HL-60 (cell line): ENCODE results near the gene ALPL.
A peak's percentile ranks its signal among the peaks of the same experiment; 100 is the strongest.

ENCODE experiments used
- DNase-seq, 2 experiments: peaks; one replicate each; pipeline ENCODE4 v3.0.0-alpha.2; 2010 to 2020; ENCODE audit warnings: low read depth in 1 of 2, low spot score in 1 of 2
- H3K27ac ChIP-seq: fragments of 250-450 bp; sonication (Bioruptor Pico); replicated peaks from 2 replicates; pipeline ENCODE4 v1.5.1; 2020; ENCODE audit warnings: mild to moderate bottlenecking, moderate library complexity
- H3K27me3 ChIP-seq: fragments of 250-450 bp; sonication (Bioruptor Pico); 2 replicates; pipeline ENCODE4 v1.5.1; 2021; ENCODE audit warnings: mild to moderate bottlenecking, moderate library complexity; ENCODE audit not compliant: insufficient read depth, poor library complexity, severe bottlenecking
- H3K4me3 ChIP-seq: replicated peaks from 2 replicates; pipeline ENCODE4 v1.5.1; 2011; ENCODE audit warnings: mild to moderate bottlenecking, control low read depth, low read length; ENCODE audit not compliant: insufficient read depth
- CTCF ChIP-seq: IDR thresholded peaks from one replicate; pipeline ENCODE4 v1.5.1; 2011; ENCODE audit warnings: low read length, control low read depth, inconsistent platforms; ENCODE audit not compliant: insufficient read depth
- GABPA ChIP-seq: IDR thresholded peaks from 2 replicates; pipeline ENCODE4 v1.6.1; 2012; ENCODE audit warnings: low read depth
- POLR2AphosphoS5 ChIP-seq: IDR thresholded peaks from 2 replicates; pipeline ENCODE4 v1.6.1; 2012; ENCODE audit warnings: low read depth
- REST ChIP-seq: IDR thresholded peaks from 2 replicates; pipeline ENCODE4 v1.6.1; 2012; ENCODE audit warnings: low read depth; ENCODE audit not compliant: insufficient replicate concordance
- SPI1 ChIP-seq: IDR thresholded peaks from 2 replicates; pipeline ENCODE4 v1.6.1; 2012; ENCODE audit warnings: low read depth, mild to moderate bottlenecking, borderline replicate concordance

The ALPL gene

GRCh38 chr1:21572735-21573277 is 63.6 kb downstream of the ALPL start:
- DNase-seq: no peak
- TF ChIP-seq GABPA (no peak), REST (no peak), CTCF (no peak), POLR2AphosphoS5 (no peak), SPI1 (no peak)
- H3K27me3 ChIP-seq: peaks cover 18% of the 10 kb centered on the region
- no peak overlapping the region for H3K4me3 ChIP-seq
- H3K27ac ChIP-seq: no peak overlapping the region

- TF ChIP-seq POLR2AphosphoS5: no peak
- TF ChIP-seq GABPA: no peak
- no peak for TF ChIP-seq CTCF
- TF ChIP-seq SPI1: no peak
- TF ChIP-seq REST: no peak
- DNase-seq: no peak
Observed at GRCh38 chr1:21573475-21573874, 64.3 kb downstream of the ALPL start.

GRCh38 chr1:21573971-21574465 is 64.8 kb downstream of the ALPL start:
- Histone ChIP-seq H3K27me3 (peaks cover 18% of the 10 kb centered on the region), H3K4me3 (no peak overlapping the region), H3K27ac (no peak overlapping the region)
- peak in 1 of 2 experiments; percentile 57 for DNase-seq
- TF ChIP-seq GABPA: no peak
- peak; percentile 3 for TF ChIP-seq CTCF
- no peak for TF ChIP-seq SPI1
- no peak for TF ChIP-seq POLR2AphosphoS5
- no peak for TF ChIP-seq REST

More at GRCh38 chr1:21573475-21573874, 64.3 kb downstream of the ALPL start:
- no peak overlapping the region for H3K4me3 ChIP-seq
- H3K27me3 ChIP-seq: peaks cover 18% of the 10 kb centered on the region
- no peak overlapping the region for H3K27ac ChIP-seq
